Ovary (tissue), 3 donors: ENCODE measurements around the gene THOC2.

ENCODE experiments used
- CTCF ChIP-seq, 3 donors: fragments of 450-650 bp in 2 of 3; fragments of 200-600 bp in 1 of 3; IDR thresholded peaks; one replicate each; pipeline versions ENCODE4 v1.5.1 to v1.8.0; 2016 to 2022; ENCODE audit warnings: antibody characterized with exemption in 3 of 3, mild to moderate bottlenecking in 1 of 3
- POLR2A ChIP-seq: fragments of 450-650 bp; IDR thresholded peaks from one replicate; pipeline ENCODE4 v1.6.1; 2017; ENCODE audit warnings: antibody characterized with exemption, mild to moderate bottlenecking, moderate library complexity
- donor health status: DM: no; HTN: no; CAD: no.

GRCh38 chrX:123738378-123738940 is 5.6 kb upstream of the THOC2 start:
- TF ChIP-seq CTCF (IDR thresholded peaks at IDR 0.05) (no peak), POLR2A (no peak)
